Bronchial epithelial cell (primary cell): ENCODE data around the gene SYTL3. TPM values are rescaled to one million over a fixed set of nuclear protein-coding genes. Genes with fewer than 3 reads are reported as not detected.
A peak's percentile ranks its signal among the peaks of the same experiment; 100 is the strongest.

ENCODE experiments used
- DNase-seq: peaks from one replicate; pipeline ENCODE4 v3.0.0-alpha.2; 2010; ENCODE audit warnings: low read depth
- FAIRE-seq: peaks from 2 replicates; lab custom pipeline; 2011; peaks lifted over from hg19 to GRCh38; lab: Jason Lieb, UNC
- H3K27me3 ChIP-seq: 2 replicates; pipeline ENCODE4 v1.5.1; 2011; ENCODE audit warnings: low read length; ENCODE audit not compliant: control insufficient read depth, insufficient read depth
- H3K36me3 ChIP-seq: 2 replicates; pipeline ENCODE4 v1.5.1; 2011; ENCODE audit warnings: low read length; ENCODE audit not compliant: control insufficient read depth, insufficient read depth
- H3K4me3 ChIP-seq: 2 replicates; pipeline ENCODE4 v1.5.1; 2011; ENCODE audit warnings: mild to moderate bottlenecking, low read depth, low read length, control low read depth
- total RNA-seq: library from RNA; depleted of rRNA; stranded (reverse); fragments of >200 nt; gene quantifications from 2 replicates; pipeline ENCODE4 v1.2.1, GENCODE V29; 2014
- TF ChIP-seq, protein P1 (sequence below): IDR thresholded peaks from 2 replicates; pipeline ENCODE4 v1.5.1; 2011; ENCODE audit warnings: mild to moderate bottlenecking, moderate library complexity, low read length, control low read depth, inconsistent platforms; ENCODE audit not compliant: insufficient read depth, severe bottlenecking

Gene SYTL3
- total RNA-seq, 1 donor from 2014 or later, result 1.1 TPM

DNA sequence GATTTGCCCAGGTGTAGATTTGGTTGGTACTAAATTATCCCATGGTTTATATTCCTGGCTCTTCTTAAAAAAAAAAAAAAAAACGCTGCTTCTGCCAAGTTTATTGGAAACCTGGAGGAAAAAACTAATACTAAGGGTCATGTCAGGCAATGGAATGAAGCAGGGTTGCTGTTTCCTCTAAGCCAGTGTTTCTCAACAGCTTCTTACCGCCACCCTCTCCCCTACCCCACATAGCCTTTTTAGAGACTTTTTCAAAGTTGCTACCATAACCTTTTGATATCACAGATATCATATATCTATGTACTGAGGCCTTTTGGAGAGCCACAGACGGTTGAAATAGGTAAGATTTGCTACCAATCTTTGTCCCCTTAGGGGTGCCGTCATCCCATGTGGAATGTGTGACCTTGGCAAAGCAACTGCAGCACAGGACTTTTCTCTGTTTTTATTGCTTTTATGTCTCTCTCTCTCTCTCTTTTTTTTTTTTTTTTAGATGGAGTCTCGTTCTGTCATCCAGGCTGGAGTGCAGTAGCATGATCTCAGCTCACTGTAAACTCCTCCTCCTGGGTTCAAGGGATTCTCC is 35.0 kb downstream of the SYTL3 start:
- FAIRE-seq (no peak), DNase-seq (no peak)
- Histone ChIP-seq H3K4me3 (no peak overlapping the region), H3K36me3 (no peaks in the 10 kb centered on the region), H3K27me3 (no peaks in the 10 kb centered on the region)
- TF ChIP-seq, protein P1, sequence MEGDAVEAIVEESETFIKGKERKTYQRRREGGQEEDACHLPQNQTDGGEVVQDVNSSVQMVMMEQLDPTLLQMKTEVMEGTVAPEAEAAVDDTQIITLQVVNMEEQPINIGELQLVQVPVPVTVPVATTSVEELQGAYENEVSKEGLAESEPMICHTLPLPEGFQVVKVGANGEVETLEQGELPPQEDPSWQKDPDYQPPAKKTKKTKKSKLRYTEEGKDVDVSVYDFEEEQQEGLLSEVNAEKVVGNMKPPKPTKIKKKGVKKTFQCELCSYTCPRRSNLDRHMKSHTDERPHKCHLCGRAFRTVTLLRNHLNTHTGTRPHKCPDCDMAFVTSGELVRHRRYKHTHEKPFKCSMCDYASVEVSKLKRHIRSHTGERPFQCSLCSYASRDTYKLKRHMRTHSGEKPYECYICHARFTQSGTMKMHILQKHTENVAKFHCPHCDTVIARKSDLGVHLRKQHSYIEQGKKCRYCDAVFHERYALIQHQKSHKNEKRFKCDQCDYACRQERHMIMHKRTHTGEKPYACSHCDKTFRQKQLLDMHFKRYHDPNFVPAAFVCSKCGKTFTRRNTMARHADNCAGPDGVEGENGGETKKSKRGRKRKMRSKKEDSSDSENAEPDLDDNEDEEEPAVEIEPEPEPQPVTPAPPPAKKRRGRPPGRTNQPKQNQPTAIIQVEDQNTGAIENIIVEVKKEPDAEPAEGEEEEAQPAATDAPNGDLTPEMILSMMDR, result no peak

DNA sequence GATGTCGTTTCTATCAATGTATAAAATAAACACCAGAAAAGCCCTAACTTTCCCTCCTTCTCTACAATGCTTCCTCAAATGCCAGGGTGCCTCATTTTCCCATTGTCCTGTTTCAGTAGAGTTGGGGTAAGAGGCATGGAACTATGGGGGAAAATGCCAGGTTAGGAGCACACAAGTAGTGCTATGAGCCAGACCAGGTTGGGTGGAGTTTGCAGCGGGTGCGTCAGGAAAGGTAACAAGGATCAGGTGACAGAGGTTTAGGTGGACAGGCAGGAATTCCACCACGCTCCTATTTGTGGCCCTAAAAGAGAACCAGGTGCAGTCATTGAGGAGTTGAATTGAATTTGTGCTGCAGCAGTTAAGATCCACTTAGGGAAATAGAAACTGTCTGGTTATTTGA is 36.5 kb downstream of the SYTL3 start:
- H3K36me3 ChIP-seq, result no peaks in the 10 kb centered on the region
- H3K4me3 ChIP-seq, result no peak overlapping the region
- no peak for FAIRE-seq
- peak; percentile 67 for DNase-seq
- no peaks in the 10 kb centered on the region for H3K27me3 ChIP-seq
- TF ChIP-seq, protein P1, result no peak

DNA sequence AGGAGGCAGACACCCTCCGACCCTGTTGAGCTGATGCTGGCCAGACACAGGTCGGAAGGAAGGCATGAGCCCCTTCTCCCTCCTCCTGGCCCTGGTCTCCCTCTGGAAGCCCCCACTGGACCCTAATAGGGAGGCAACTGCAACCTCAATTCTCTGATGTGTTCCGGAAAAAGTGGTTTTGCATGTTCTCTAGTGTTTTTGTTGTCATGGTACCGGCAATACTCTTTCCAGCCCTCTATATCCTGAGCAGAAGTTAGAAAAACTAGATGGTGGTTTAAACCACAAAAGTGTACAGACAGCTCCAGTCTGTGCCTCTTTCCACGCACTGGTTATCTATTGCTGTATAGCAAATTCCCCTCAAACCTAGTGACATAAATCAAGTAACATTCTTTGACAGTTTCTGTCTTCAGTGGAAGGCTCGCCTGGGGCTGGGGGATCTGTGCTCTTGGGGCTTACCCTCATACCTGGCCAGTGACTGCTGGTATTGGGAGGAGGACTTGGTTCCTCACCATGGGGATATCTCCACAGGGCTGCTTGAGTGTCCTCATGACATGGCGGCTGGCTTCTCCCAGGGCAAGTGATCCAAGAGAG is 37.0 kb downstream of the SYTL3 start:
- no peaks in the 10 kb centered on the region for H3K27me3 ChIP-seq
- DNase-seq, result no peak
- FAIRE-seq, result no peak
- no peaks in the 10 kb centered on the region for H3K36me3 ChIP-seq
- H3K4me3 ChIP-seq, result no peak overlapping the region
- TF ChIP-seq, protein P1, result no peak

DNA sequence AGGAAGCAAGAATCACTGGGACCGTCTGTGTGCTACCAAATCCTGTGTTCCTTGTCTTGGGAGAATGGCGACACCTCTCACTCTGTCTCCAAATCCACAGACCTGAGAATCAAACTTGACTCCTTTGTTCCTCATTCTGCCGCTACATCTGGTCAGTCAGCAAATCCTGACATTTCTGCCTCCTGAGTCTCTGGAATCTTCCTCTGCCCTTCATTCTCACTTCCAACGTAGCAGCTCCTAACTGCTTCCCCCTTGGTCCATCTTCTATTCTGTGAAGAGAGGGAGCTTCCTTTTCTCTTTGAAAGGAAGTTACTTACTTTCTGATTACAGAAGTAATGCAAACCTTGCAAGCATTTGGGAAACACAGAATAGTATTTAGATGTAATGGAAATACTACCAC is 37.7 kb downstream of the SYTL3 start:
- TF ChIP-seq, protein P1, result no peak
- no peaks in the 10 kb centered on the region for H3K27me3 ChIP-seq
- no peak overlapping the region for H3K4me3 ChIP-seq
- no peaks in the 10 kb centered on the region for H3K36me3 ChIP-seq
- DNase-seq (no peak), FAIRE-seq (no peak)

DNA sequence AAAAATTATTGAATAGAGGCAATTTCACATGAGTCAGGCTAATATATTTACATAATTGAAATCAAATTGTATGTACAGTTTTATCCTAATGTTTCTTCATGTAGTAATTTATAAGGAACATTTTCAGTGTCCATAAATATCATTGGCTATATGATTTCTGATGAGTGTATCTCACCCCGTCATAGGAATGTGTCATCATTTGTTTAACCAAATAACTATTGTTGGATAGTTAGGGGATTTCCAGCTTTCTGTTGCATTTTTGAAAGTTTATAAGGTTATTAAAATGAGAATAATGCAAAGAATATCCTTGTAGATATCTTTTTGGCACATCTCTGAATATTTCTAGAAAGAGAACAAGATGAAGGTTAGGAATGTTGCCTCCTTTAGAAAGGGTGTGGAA is 39.0 kb downstream of the SYTL3 start:
- FAIRE-seq, result no peak
- TF ChIP-seq, protein P1, result no peak
- Histone ChIP-seq H3K36me3 (no peaks in the 10 kb centered on the region), H3K4me3 (no peak overlapping the region), H3K27me3 (no peaks in the 10 kb centered on the region)
- peak; percentile 80 for DNase-seq

DNA sequence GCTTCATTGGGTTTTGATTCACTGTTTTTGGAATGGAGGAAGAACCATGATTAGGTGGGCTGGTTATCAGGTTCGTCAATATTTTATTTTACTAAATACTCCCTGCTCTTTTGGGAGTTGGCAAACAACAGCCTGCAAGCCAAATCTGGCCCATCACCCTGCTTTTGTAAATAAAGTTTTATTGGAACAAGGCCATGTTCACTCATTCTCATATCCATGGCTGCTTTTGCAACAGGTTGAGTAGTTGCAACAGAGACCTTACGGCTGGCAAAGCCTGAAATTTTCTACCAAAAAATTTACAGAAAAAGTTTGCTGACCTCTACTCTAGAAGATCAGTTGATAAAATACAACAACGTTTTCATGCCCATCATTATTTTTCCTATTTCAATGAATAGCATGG is 45.1 kb downstream of the SYTL3 start:
- FAIRE-seq, result no peak
- no peaks in the 10 kb centered on the region for H3K27me3 ChIP-seq
- no peak for DNase-seq
- no peak overlapping the region for H3K4me3 ChIP-seq
- TF ChIP-seq, protein P1, result no peak
- no peaks in the 10 kb centered on the region for H3K36me3 ChIP-seq
